NCI-H1092 treated with DMSO at 0.1 percent for 48 hours (cell line): ENCODE data around the gene TBC1D3I.
"Not testable (repeated sequence)": the region's sequence is repeated elsewhere in the genome, so short reads cannot be mapped to it uniquely, and the experiment has no call there.

ENCODE experiments used
- DNase-seq: peaks from one replicate; lab custom pipeline; 2025; lab: John Stamatoyannopoulos, UW

The TBC1D3I gene

GRCh38 chr17:36264470-36264869, at the start of gene TBC1D3I:
TBC1D3I (minus strand) TSS chr17:36264570; CDS start chr17:36262985, 1,585 bp downstream.
- not testable (repeated sequence) for DNase-seq

GRCh38 chr17:36295161-36295560, 30.8 kb upstream of the TBC1D3I start:
- not testable (repeated sequence) for DNase-seq

GRCh38 chr17:36289965-36290612, 25.7 kb upstream of the TBC1D3I start:
- not testable (repeated sequence) for DNase-seq

- DNase-seq = not testable (repeated sequence)
Measured at GRCh38 chr17:36284219-36284618, 19.8 kb upstream of the TBC1D3I start.

- not testable (repeated sequence) for DNase-seq
Measured at GRCh38 chr17:36283256-36283655, 18.9 kb upstream of the TBC1D3I start.

GRCh38 chr17:36242046-36242445, 22.3 kb downstream of the TBC1D3I start:
- DNase-seq = not testable (repeated sequence)

- not testable (repeated sequence) for DNase-seq
Measured at GRCh38 chr17:36229644-36230043, 34.7 kb downstream of the TBC1D3I start.

GRCh38 chr17:36222967-36223366, 41.4 kb downstream of the TBC1D3I start:
- not testable (repeated sequence) for DNase-seq

GRCh38 chr17:36221581-36222100, 42.7 kb downstream of the TBC1D3I start:
- not testable (repeated sequence) for DNase-seq

- not testable (repeated sequence) for DNase-seq
Measured at GRCh38 chr17:36220737-36221580, 43.4 kb downstream of the TBC1D3I start.

GRCh38 chr17:36219556-36219955, 44.8 kb downstream of the TBC1D3I start:
- not testable (repeated sequence) for DNase-seq

GRCh38 chr17:36215406-36216308, 48.7 kb downstream of the TBC1D3I start:
- not testable (repeated sequence) for DNase-seq

GRCh38 chr17:36214918-36215317, 49.5 kb downstream of the TBC1D3I start:
- no peak for DNase-seq

- DNase-seq = no peak
Measured at GRCh38 chr17:36213695-36214094, 50.7 kb downstream of the TBC1D3I start.

GRCh38 chr17:36212966-36213365, 51.4 kb downstream of the TBC1D3I start:
- DNase-seq = no peak

- DNase-seq = no peak
Measured at GRCh38 chr17:36212272-36212605, 52.1 kb downstream of the TBC1D3I start.

- DNase-seq = not testable (repeated sequence)
Measured at GRCh38 chr17:36211484-36212271, 52.7 kb downstream of the TBC1D3I start.

GRCh38 chr17:36210439-36211211, 53.7 kb downstream of the TBC1D3I start, which contains the start of gene CCL4L2:
CCL4L2 (plus strand) TSS chr17:36211063.
- not testable (repeated sequence) for DNase-seq

GRCh38 chr17:36209575-36209974, 54.8 kb downstream of the TBC1D3I start:
- DNase-seq = no peak

- not testable (repeated sequence) for DNase-seq
Measured at GRCh38 chr17:36207383-36207782, 57.0 kb downstream of the TBC1D3I start.
